Stomach (tissue), 4 donors: ENCODE data around the gene TLR5.

Experiments
- EP300 ChIP-seq: sonication (generic); formaldehyde crosslinking; IDR thresholded peaks from one replicate; pipeline ENCODE4 v1.6.1; 2017; ENCODE audit warnings: antibody characterized with exemption
- TF ChIP-seq, protein P1 (sequence below), 7 experiments: fragments of 450-650 bp in 4 of 7; fragments of 200-600 bp in 3 of 7; sonication (generic) in 3 of 7; IDR thresholded peaks; one replicate each; pipeline ENCODE4 v1.5.1; 2016 to 2019; ENCODE audit warnings: antibody characterized with exemption in 7 of 7, control low read depth in 2 of 7, mild to moderate bottlenecking in 1 of 7

GRCh38 chr1:223186800-223187199 is 43.8 kb upstream of the TLR5 start:
- TF ChIP-seq EP300: no peak
- TF ChIP-seq, protein P1, sequence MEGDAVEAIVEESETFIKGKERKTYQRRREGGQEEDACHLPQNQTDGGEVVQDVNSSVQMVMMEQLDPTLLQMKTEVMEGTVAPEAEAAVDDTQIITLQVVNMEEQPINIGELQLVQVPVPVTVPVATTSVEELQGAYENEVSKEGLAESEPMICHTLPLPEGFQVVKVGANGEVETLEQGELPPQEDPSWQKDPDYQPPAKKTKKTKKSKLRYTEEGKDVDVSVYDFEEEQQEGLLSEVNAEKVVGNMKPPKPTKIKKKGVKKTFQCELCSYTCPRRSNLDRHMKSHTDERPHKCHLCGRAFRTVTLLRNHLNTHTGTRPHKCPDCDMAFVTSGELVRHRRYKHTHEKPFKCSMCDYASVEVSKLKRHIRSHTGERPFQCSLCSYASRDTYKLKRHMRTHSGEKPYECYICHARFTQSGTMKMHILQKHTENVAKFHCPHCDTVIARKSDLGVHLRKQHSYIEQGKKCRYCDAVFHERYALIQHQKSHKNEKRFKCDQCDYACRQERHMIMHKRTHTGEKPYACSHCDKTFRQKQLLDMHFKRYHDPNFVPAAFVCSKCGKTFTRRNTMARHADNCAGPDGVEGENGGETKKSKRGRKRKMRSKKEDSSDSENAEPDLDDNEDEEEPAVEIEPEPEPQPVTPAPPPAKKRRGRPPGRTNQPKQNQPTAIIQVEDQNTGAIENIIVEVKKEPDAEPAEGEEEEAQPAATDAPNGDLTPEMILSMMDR (IDR thresholded peaks at IDR 0.05): no peak
